NCI-H226 (cell line): ENCODE results near the gene BCL2L14.

Source experiments
- DNase-seq: peaks from one replicate; pipeline ENCODE4 v3.0.0-alpha.2; 2015

Gene BCL2L14

GRCh38 chr12:12064596-12064995 lies 6.1 kb upstream of the BCL2L14 start:
- no peak for DNase-seq

- DNase-seq: no peak
Measured at GRCh38 chr12:12068751-12069150, 2.0 kb upstream of the BCL2L14 start.

GRCh38 chr12:12069821-12070548 lies 754 bp upstream of the BCL2L14 start:
- DNase-seq: no peak

- no peak for DNase-seq
Measured at GRCh38 chr12:12072064-12072760, 1.5 kb downstream of the BCL2L14 start.

- no peak for DNase-seq
Measured at GRCh38 chr12:12079291-12079690, 8.6 kb downstream of the BCL2L14 start.

- DNase-seq: peak; percentile 21
Measured at GRCh38 chr12:12081836-12082497, 11.2 kb downstream of the BCL2L14 start.

GRCh38 chr12:12083688-12084087 lies 12.9 kb downstream of the BCL2L14 start:
- no peak for DNase-seq

GRCh38 chr12:12086362-12086761 lies 15.6 kb downstream of the BCL2L14 start:
- no peak for DNase-seq

- DNase-seq: no peak
Measured at GRCh38 chr12:12086973-12087692, 16.4 kb downstream of the BCL2L14 start.

- no peak for DNase-seq
Measured at GRCh38 chr12:12087693-12088034, 16.9 kb downstream of the BCL2L14 start.

GRCh38 chr12:12088147-12088546 lies 17.4 kb downstream of the BCL2L14 start:
- no peak for DNase-seq

GRCh38 chr12:12088761-12089160 lies 18.0 kb downstream of the BCL2L14 start:
- no peak for DNase-seq

- no peak for DNase-seq
Measured at GRCh38 chr12:12091071-12091470, 20.3 kb downstream of the BCL2L14 start.

- no peak for DNase-seq
Measured at GRCh38 chr12:12091977-12092663, 21.4 kb downstream of the BCL2L14 start.

- DNase-seq: no peak
Measured at GRCh38 chr12:12094481-12094880, 23.7 kb downstream of the BCL2L14 start.

- DNase-seq: no peak
Measured at GRCh38 chr12:12095021-12095420, 24.3 kb downstream of the BCL2L14 start.

GRCh38 chr12:12097891-12098690 lies 27.4 kb downstream of the BCL2L14 start:
- DNase-seq: no peak

- DNase-seq: no peak
Measured at GRCh38 chr12:12098691-12099015, 27.9 kb downstream of the BCL2L14 start.

- DNase-seq: no peak
Measured at GRCh38 chr12:12099102-12099501, 28.4 kb downstream of the BCL2L14 start.

- DNase-seq: no peak
Measured at GRCh38 chr12:12107678-12108077, 36.9 kb downstream of the BCL2L14 start.

GRCh38 chr12:12108441-12109058 lies 37.8 kb downstream of the BCL2L14 start:
- peak; percentile 2 for DNase-seq
